Activated CD8-positive, alpha-beta memory T cell treated with anti-CD3 and anti-CD28 coated beads, Interleukin-2, amount 50 U/mL, for 1 hour (primary cell): ENCODE results near the gene PIEZO1.

ENCODE experiments used
- DNase-seq: peaks from one replicate; pipeline ENCODE4 v3.0.0-alpha.2; 2020; ENCODE audit errors: extremely low read depth

PIEZO1 gene

DNA sequence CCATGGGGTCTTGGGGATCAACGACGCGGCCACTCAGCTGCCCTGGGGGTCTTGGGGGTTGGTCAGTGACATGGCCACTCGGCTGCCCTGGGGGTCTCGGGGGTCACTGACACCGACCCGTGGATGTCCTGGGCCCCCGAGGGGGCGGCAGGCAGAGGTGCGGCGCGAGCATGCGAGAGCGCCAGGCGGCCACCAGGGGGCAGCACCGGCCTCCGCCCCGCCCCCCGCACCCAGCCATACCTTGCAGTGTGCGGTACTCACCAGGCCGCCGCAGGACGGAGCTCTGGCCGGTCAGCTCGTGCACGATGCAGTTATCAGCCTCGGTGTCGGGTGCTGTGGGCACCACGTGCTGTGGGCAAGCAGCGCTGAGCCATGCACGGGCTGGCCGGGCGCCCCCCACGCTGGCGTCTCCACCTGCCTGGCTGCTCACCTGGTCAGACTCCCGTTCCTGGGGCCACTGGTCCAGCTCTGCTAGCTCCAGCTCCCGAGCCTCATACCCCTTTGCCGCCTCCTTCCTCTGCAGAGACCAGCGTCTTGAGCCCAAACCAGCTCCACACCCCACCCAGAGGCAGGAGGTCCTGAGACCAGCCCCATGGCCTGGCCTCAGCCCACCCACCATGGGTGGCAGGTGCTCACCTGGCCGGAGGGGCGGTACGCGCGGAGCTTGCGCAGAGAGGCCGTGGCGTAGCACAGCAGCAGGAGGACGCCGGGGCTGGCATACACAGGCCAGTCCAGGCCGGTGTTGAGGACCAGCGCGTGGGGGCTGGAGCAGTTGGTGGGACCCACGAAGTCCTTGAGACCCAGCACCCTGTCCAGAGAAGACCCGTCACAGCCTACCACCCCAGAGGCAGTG lies 47.5 kb downstream of the PIEZO1 start:
- peak; percentile 40 for DNase-seq

DNA sequence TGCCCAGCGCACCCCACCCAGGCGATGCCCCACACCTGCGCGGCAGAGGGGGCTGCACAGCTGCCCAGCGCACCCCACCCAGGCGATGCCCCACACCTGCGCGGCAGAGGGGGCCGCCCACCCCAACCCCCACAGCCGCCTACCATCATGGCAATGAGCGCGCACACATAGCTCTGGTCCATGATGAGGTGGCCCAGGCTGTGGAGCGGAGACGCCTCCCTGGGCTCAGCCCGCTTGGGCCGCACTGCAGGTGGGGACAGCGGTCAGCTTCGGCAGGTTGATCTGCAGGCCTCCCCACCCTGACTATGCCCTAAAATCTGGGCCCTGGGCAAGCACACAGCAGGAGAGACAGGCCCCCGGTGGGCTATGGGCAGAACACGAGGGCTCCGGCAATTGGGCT lies 48.5 kb downstream of the PIEZO1 start:
- no peak for DNase-seq

DNA sequence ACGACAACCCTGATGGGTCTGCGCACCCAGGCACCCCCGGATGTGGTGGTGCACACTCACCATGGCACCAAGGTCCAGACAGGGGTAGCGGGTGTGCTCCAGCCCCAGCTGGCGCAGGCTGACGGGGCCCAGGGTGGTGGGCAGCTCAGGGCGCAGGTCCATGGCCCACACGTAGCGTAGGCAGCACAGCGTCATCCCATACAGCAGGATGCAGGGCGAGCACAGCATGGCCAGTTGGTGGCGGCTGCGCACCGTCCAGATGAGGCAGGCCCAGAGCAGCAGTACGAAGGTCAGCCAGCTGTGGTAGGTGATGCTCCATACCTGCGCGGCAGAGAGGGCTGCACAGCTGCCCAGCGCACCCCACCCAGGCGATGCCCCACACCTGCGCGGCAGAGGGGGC lies 48.9 kb downstream of the PIEZO1 start:
- DNase-seq = no peak

DNA sequence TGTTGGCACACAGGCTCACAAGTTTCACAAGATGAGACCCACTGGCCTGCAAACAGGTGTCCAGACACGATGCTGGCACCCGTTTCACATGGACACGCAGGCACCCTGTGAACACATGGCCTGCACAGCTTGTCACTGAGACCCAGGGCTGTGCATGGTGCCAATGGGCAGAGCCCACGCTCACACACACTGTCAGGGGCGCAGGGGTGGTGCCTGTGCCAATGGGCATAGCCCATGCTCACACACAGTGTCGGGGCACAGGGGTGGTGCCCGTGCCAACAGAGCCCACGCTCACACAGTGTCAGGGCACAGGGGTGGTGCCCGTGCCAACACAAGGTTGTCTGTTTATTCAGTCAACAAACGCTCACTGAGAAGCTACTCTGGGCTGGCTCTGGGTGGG lies 49.4 kb downstream of the PIEZO1 start:
- no peak for DNase-seq

DNA sequence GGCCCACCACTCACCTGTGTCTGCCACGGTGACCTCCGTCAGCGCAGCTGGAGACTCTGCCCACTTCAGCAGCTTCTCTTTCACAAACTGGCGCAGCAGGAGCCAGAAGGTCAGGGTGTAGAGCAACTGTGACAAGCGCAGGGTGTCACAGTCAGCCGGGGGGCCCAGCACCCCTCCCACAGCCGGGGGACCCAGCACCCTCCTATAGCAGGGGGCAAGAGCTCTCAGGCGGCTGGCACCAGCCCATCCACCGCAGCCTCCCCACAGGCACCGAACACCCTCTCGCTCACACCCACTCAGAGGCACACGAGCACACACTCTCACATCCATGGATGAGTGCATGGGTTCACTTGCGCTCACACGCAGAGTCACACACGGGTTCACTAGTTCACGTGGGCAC lies 49.9 kb downstream of the PIEZO1 start:
- no peak for DNase-seq

DNA sequence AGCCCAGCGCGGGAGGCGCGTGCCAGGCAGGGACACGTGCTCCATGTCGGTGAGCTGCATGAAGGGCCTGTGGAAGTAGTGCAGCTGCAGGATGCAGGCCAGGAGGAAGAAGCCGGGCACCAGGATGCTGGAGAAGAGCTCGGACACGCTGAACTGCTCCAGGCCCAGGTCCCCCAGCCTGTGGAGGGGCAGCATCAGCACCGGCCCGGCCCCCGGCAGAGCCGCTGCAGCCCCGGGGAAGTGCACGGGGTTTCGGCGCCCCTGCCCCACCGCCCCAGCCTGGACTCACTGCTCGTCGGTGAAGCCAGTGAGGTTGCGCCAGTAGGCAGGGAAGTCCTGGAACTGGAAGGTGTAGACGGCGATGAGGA lies 50.7 kb downstream of the PIEZO1 start:
- DNase-seq = no peak

DNA sequence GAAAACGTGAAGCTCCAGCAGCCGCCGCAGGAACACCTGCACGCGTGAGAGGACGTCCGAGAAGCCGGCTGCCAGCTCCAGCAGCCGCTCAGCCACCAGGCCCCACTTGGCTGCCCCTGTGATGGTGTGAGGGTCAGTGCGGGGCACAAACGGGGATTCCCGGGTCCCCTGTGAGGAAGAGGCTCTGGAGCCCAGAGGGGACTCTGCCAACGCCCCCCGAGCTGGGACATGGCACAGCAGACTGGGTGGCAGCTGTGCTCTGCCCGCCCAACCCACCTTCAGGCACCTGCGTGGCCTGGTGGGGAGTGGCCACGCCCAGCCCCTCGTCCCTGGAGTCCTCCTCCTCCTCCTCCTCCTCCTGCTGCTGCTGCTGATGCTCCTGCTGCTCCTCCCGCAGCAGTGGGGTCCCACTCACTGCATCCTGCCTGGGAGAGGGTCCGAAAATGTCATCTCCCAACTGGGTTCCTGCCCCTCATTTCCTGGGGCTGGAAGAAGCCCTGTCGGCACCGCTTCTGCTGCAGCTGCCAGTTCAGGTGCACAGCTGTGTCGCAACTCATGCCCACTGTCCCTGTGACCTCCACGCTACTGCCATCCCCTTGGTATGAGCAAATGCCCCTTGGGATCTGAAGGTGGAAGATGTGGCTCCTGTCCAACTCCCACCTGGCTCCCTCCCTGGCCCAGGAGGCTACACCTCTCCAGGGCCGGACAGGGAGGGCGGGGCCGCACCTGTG lies 51.2 kb downstream of the PIEZO1 start:
- no peak for DNase-seq

DNA sequence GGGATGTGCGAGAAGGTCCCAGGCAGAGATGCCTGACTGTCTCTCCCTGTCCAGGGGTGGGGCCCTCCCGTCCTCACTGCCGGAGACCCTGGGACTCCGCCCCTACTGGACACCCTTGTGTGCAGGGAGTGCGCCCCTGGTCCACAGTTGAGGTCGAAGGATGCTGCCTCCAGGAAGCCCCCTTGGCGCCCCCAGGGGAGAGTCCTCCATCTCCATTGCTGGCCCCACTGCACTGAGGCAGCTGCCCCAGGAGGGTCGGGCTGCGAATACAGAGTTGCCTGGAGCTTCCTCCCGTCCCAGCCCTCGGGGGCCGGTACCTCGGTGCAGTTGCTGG lies 52.1 kb downstream of the PIEZO1 start:
- DNase-seq = no peak

DNA sequence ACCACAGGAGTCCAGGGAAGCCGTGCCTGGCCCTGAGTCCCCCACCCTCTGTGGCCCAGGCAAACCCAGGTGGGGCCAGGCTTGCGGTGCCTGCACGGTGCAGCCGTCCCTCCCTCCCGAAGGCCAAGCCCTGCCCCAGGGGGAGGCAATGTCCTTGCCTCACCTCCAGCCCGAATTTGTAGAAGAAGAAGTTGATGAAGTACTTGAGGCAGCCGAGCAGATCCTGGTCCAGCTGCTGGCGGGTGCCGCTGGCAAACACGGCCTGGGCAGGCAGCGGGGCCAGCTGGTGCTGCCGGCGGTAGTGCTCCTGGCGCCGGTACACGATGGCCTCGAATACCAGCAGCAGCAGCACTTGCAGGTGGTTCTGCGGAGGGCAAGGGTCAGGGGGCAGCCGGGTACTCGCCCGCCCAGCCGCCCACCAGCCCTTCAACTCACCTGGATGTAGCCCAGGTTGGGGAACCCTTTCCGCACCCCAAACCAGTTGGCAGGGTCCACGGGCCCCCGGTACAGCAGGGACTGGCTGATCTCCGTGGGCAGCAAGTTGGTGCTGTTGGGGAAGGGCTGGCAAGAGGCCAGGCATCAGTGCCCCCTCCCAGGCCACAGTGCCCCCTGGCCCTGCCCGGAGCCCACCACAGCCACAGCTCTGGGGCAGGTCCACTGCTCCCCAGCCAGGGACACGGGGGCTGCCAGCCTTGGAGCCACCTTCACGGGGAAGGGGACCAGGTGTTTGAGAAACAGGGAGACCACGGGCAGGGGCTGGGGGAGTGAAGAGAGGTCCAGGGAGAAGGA lies 52.7 kb downstream of the PIEZO1 start:
- DNase-seq = no peak

DNA sequence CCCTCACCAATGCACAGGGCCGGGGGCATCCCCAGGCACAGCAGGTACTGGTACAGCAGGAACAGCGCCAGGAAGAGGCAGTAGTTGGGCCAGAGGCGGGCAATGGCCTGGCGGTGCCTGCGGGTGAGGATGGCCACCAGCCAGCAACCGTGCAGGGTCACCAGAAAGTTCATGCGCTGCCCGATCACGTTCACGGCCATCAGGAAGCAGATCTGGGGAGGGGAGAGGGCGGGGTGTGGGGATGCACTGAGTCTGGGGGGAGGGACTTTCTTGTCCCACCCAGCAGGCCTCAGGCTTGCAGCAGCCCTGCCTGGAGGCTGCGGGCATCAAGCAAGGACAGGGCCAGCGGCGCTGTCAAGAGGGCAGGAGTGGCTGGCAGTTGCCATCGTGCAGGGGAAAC lies 53.3 kb downstream of the PIEZO1 start:
- no peak for DNase-seq

DNA sequence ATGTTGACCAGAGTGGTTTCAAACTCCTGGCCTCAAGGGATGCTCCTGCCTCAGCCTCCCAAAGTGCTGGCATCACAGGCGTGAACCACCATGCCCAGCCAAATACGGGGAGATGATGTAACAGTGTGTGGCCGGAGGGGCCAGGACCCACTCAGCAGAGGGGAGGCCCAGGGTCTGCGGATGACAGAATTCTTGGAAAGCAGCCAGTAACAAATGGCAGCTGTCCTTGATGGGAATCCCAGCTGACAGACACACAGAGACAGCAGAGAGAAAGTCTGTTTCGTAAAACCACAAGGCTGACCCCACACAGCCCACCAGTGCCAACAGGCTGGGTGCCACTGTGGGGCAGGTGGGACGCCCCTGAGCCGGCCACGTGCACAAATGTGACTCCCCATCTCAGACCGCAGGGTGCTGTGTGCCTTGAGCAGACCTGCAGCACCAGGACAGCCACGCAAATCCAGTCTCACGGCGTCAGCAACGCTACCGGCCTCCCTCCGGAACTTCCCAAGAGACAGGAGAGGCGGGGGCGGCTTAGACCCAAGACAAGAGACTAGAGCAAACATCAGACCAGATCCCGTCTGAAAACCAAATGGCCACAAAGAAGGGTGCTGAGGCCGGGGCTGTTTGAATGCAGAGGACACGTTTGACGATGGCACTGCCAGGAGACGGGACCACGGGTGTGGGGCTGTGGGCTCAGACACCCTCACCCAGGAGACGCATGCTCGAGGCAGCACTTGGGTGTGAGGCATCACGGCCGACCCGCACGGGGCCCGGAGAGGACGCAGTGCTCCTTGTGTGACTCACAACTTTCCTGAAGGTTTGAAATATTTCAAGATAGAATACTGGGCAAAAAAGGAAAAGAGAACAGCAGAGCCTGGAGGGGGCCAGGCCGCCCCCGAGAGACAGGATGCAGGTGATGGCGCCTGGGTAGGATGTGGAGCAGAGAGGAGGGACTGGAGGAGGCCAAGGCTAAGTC lies 54.1 kb downstream of the PIEZO1 start:
- no peak for DNase-seq

DNA sequence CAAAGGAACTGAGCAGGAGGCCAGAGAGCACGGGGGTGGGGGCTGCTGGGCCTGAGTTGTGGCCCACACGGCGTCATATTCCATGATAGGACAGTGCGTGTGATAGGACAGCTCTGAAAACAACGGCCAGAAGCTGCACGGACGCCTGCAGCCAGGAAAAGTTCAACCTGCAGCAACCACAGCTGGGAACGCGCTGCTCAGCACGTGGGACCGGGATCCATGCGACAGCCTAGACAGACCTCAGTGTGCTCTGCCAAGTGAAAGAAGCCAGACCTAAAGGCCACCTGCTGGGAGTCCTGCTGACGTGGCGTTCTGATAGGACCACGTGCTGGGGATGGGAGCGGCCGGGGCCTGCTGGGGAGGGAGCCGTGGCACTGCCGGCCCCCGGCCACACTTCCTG lies 57.1 kb downstream of the PIEZO1 start:
- DNase-seq = no peak

DNA sequence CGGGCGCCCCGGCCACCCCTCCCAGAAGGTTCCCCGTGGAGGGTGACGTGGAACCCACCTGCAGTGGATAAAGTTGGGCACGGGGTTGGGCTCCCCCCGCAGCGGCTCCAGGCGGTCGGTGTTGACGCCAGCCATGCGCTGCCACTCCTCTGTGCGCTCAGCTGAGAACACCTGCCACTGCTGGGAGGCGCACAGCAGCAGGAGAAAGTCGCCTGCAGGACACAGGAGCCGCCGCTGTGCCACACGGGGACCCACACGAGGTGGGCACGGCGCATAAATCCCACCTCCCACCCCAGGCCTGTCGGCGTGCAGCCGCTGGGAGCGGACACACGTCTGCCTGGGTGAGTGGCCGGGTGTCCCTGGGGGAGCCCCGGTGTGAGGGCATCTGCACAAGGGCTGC lies 58.0 kb downstream of the PIEZO1 start:
- no peak for DNase-seq

DNA sequence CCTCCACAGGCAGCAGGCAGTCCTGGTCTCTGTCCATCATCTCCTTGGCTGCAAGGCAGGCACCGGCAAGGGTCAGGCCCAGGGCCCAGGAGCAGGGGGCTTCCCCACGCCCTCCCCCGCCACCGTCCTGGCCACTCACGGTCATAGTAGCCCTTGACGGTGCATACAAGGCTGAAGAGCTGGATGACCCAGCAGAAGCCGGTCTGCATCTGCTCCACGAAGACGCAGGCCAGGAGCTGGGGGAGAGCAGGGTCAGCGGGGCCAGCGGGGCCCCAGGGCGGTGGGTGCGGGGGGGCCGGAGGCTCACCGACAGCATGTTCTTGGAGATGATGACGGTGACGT lies 58.6 kb downstream of the PIEZO1 start:
- DNase-seq = no peak

DNA sequence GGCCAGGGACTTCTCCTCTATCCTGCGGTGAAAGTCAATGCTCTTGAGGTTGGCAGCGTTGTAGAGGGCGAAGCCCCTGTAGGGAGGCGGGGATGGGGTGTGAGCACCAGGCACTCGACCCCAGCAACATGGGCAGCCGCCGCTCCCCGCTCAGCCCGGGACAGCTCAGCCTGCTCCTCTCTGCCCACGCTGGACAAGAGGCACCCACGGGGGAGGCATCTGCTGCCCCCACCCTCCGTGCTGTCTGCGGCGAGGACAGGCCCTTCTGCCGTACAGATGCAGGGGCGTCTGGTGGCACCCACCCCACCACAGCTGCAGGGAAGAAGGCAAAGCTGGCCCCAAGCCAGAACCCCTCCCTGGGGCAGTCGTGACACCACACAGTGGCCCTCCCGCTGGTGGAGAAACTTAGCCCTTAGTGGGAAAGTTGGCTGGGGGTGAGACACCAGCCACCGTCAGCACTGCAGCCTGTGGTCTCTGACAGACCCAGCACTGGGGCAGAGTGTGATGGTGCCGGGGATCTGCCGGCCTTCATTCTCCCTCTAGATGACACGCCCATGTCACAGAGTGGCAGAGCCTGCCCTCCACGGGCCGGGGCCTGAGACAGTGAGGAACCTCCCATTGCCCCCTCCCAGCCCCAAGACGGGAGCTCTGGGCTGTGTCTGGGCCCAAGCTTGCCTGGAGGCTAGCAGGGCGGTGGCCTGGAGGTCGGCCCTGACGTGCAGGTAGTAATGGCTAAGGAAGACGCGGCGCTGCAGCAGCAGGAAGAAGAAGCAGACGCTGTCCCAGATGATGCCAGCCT lies 59.2 kb downstream of the PIEZO1 start:
- no peak for DNase-seq

DNA sequence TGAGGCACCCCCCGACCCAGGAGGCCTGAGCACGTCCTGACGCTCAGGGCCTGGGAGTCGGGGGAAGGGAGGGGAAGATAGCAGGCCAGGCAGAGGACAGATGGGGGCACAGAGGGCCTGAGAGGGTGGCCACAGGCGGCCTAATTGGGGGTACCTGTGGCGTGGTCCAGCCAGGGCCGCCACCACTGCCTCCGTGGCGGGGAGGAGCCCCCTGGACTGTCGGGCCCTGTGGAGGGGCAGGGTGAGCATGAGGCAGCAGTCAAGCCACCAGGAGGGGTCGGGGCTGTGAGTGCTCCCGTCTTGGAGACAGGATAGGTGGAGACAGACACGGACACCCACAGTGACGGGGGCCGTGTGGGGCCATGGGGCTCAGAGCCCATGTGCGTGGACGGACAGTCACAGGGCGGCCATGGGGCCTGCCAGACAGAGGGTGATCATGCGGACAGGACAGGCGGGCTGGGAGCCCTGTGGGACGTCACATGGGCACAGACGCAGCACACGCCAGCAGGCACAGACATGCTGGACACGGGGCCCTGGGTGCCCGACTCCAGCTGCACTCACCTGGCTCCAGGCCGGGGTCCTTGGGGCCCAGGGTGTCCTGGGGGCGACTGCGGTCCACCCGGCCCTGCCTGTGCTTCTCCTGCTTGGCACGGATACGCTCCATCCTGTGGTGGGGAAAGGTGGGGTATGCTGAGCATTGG lies 60.0 kb downstream of the PIEZO1 start:
- no peak for DNase-seq

DNA sequence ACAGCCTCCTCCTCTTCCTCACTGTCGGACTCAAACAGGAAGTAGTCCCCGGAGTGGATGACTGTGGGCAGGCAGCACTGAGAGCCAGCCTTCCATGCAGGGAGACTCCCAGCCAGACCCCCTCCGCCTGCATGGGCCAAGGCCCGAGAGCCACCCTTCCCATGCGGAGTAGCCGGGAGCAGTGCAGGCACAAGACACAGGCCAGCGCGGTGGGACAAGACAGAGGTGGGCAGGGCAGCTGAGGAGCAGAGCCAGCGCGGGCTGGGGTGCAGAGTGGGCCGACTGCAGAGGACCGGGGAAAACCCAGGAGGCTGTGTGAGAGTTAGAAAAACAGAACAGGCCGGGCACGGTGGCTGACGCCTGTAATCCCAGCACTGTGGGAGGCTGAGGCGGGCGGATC lies 61.1 kb downstream of the PIEZO1 start:
- DNase-seq = no peak

DNA sequence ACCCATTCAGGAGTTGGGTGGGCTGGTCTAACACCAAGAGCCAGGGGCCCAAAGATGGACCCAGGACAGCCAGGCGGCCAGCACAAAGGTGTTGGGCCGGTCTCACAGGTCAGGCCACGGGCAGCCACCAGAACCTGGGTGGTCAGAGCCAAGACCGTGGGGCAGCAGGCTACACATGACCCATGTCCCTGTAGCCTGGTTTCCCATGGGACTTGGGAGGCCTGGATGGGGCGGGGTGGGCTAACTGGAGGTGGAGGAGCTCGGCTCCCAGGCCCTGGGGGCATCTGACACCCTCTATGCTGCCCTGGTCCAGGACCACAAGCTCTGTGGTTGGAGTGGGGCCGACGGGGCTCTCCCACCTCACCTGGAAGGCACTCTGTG lies 61.5 kb downstream of the PIEZO1 start:
- DNase-seq = no peak

DNA sequence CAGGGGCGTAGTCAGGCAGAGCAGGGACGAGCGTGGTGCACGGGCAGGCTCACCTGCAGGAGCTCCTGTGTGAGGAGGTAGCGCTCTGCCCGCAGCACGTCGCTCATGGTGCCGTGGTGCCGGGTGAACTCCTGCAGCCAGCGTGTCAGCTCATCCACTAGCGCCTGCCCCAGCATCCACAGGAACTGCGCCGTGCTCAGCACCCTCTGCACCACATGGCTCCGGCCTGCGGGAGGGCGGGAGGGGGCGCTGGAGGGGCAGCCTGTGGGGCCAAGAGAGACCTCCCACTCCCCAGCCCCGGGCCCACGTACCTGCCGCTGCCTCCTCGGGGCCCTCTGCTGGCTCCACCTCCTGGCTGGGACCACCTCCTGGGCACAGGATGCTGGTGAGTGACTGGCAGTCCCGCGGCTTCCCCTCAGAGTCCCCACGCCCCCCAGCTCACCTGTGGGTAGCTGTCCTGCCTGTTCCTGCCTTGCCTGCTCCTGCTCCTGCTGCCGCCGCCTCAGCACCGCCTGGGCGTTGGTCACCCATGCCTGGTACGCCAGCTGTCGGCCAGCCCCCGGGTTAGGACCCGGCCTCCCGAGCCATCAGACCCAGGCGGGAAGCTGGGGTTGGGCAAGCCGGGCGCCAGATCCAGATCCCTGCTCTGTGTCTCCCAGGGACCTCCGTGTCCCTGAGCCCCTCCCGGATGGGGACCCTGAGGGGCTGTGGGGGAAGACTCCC lies 62.1 kb downstream of the PIEZO1 start:
- no peak for DNase-seq
